Endothelial cell of umbilical vein (primary cell): ENCODE results near the gene TMEM170B. TPM values are rescaled to one million over a fixed set of nuclear protein-coding genes. Genes with fewer than 3 reads are reported as not detected.

Experiments
- BruUV-seq: library from RNA; stranded (reverse); fragments of 400-500 nt; replicated peaks from 2 replicates; lab custom pipeline; 2021; lab: Mats Ljungman, UMichigan
- CTCF ChIA-PET: fragments of 300-600, 350-600 bp; sonication (Branson Sonifier 250); formaldehyde crosslinking; loops from one replicate; lab custom pipeline; 2021; ENCODE audit warnings: antibody characterized with exemption, inconsistent platforms; lab: Charles Lee
- POLR2A ChIA-PET: fragments of 300-600, 350-600 bp; sonication (Branson Sonifier 250); formaldehyde crosslinking; loops from one replicate; lab custom pipeline; 2021; ENCODE audit warnings: antibody characterized with exemption, inconsistent platforms; lab: Charles Lee
- DNase-seq: peaks from one replicate; pipeline ENCODE4 v3.0.0-alpha.2; 2011; ENCODE audit warnings: low read depth, low spot score
- FAIRE-seq: peaks from 2 replicates; lab custom pipeline; 2011; peaks lifted over from hg19 to GRCh38; lab: Jason Lieb, UNC
- H2AFZ ChIP-seq: 2 replicates; pipeline ENCODE4 v1.6.0; 2012; ENCODE audit warnings: low read depth, low read length, control low read depth, inconsistent platforms
- H3K27ac ChIP-seq: 2 replicates; pipeline ENCODE4 v1.5.1; 2011; ENCODE audit warnings: low read depth, mild to moderate bottlenecking, control low read depth, low read length, moderate library complexity; ENCODE audit not compliant: insufficient read depth
- H3K27me3 ChIP-seq, 2 experiments: 2 replicates each; pipeline versions ENCODE4 v1.6.0 to v1.6.1; 2011; ENCODE audit warnings: low read length in 2 of 2, mixed read lengths in 1 of 2; ENCODE audit not compliant: control insufficient read depth in 2 of 2, insufficient read depth in 2 of 2
- H3K36me3 ChIP-seq, 2 experiments: 2 replicates in 1 of 2; 3 replicates in 1 of 2; pipeline ENCODE4 v1.5.1; 2011; ENCODE audit warnings: low read length in 2 of 2, mild to moderate bottlenecking in 1 of 2, moderate library complexity in 1 of 2; ENCODE audit not compliant: control insufficient read depth in 2 of 2, insufficient read depth in 2 of 2; ENCODE audit errors: extremely low read depth in 1 of 2
- H3K4me1 ChIP-seq: 3 replicates; pipeline ENCODE4 v1.5.1; 2011; ENCODE audit warnings: mild to moderate bottlenecking, low read length; ENCODE audit not compliant: control insufficient read depth, insufficient read depth; ENCODE audit errors: extremely low read depth
- H3K4me2 ChIP-seq: 2 replicates; pipeline ENCODE4 v1.6.1; 2011; ENCODE audit warnings: low read length, control low read depth, mixed read lengths; ENCODE audit not compliant: insufficient read depth
- H3K4me3 ChIP-seq, 3 experiments: fragments of 200-600 bp in 1 of 3; sonication (generic), shearing (Covaris generic) in 1 of 3; replicated peaks in 1 of 3; 2 replicates each; pipeline ENCODE4 v1.5.1; 2011 to 2016; ENCODE audit warnings: control low read depth in 3 of 3, low read length in 3 of 3, mild to moderate bottlenecking in 2 of 3, inconsistent platforms in 1 of 3, low read depth in 1 of 3, moderate library complexity in 1 of 3; ENCODE audit not compliant: insufficient read depth in 1 of 3
- H3K79me2 ChIP-seq: 2 replicates; pipeline ENCODE4 v1.6.0; 2012; ENCODE audit warnings: low read length, inconsistent platforms; ENCODE audit not compliant: control insufficient read depth, insufficient read depth
- H3K9ac ChIP-seq: replicated peaks from 2 replicates; pipeline ENCODE3; 2011; ENCODE audit warnings: low read length, control low read depth; ENCODE audit not compliant: insufficient read depth; ENCODE audit errors: extremely low read depth
- H3K9me1 ChIP-seq: replicated peaks from 3 replicates; pipeline ENCODE4 v1.6.0; 2011; ENCODE audit warnings: mild to moderate bottlenecking, low read length; ENCODE audit not compliant: control insufficient read depth, insufficient read depth; ENCODE audit errors: extremely low read depth
- H3K9me3 ChIP-seq: replicated peaks from 2 replicates; pipeline ENCODE4 v1.5.1; 2012; ENCODE audit warnings: low read length, inconsistent platforms; ENCODE audit not compliant: control insufficient read depth, insufficient read depth
- H4K20me1 ChIP-seq: replicated peaks from 2 replicates; pipeline ENCODE3; 2011; ENCODE audit warnings: mild to moderate bottlenecking, low read length; ENCODE audit not compliant: control insufficient read depth, insufficient read depth; ENCODE audit errors: extremely low read depth
- CTCF ChIP-seq, 2 donors: IDR thresholded peaks; 1 replicate in 1 of 2; 2 replicates in 1 of 2; pipeline ENCODE4 v1.5.1; 2011; ENCODE audit warnings: low read length in 2 of 2, mild to moderate bottlenecking in 2 of 2, moderate library complexity in 2 of 2, control low read depth in 1 of 2, inconsistent platforms in 1 of 2, low read depth in 1 of 2; ENCODE audit not compliant: insufficient read depth in 1 of 2; ENCODE audit errors: extremely low read depth in 1 of 2
- EZH2 ChIP-seq: IDR thresholded peaks from 2 replicates; pipeline ENCODE4 v1.6.1; 2012; ENCODE audit warnings: borderline replicate concordance, low read depth, mild to moderate bottlenecking, moderate library complexity, low read length, inconsistent platforms; ENCODE audit not compliant: severe bottlenecking
- FOS ChIP-seq: IDR thresholded peaks from 2 replicates; pipeline ENCODE4 v1.6.1; 2011; ENCODE audit warnings: mild to moderate bottlenecking, low read length, moderate library complexity, borderline replicate concordance; ENCODE audit not compliant: insufficient read depth
- GATA2 ChIP-seq: IDR thresholded peaks from 2 replicates; pipeline ENCODE4 v1.7.0; 2011; ENCODE audit warnings: low read depth, mild to moderate bottlenecking, moderate library complexity, mixed read lengths, low read length; ENCODE audit not compliant: insufficient read length, insufficient read depth
- JUN ChIP-seq: IDR thresholded peaks from 2 replicates; pipeline ENCODE4 v1.6.1; 2011; ENCODE audit warnings: borderline replicate concordance, low read depth; ENCODE audit not compliant: insufficient read length, insufficient read depth
- MAX ChIP-seq: IDR thresholded peaks from 2 replicates; pipeline ENCODE4 v1.6.1; 2011; ENCODE audit not compliant: insufficient read depth, insufficient read length
- MYC ChIP-seq: IDR thresholded peaks from one replicate; pipeline ENCODE4 v1.6.1; 2011; ENCODE audit warnings: mild to moderate bottlenecking, low read depth, low read length
- POLR2A ChIP-seq: IDR thresholded peaks from 2 replicates; pipeline ENCODE4 v1.6.1; 2012; ENCODE audit warnings: low read depth, mild to moderate bottlenecking, control low read depth, low read length
- POLR2AphosphoS5 ChIP-seq: IDR thresholded peaks from 2 replicates; pipeline ENCODE4 v1.6.1; 2012; ENCODE audit warnings: low read depth, mild to moderate bottlenecking, control low read depth, low read length, moderate library complexity; ENCODE audit not compliant: insufficient read depth
- dilution Hi-C: fragments of 300-500 bp; cut with MboI; formaldehyde crosslinking; loops from one replicate; pipeline ENCODE4 v1.15.0; 2019; ENCODE audit warnings: low sequenced_read_pairs; ENCODE audit not compliant: extremely low pct_ligation_motif_present
- intact Hi-C: fragments of 100-400 bp; cut with micrococcal nuclease; formaldehyde crosslinking; loops from one replicate; pipeline ENCODE4 v1.10.0; 2022
- polyA plus RNA-seq, 4 experiments: library from polyadenylated mRNA; depleted of rRNA in 3 of 4; stranded (reverse) in 3 of 4; unstranded in 1 of 4; fragments of >200 nt; gene quantifications; 2 replicates each; pipeline versions ENCODE4 v1.2.1 to v1.2.3, GENCODE V29; 2011 to 2012; ENCODE audit warnings: missing spikeins in 1 of 4
- total RNA-seq: library from RNA; stranded (reverse); gene quantifications from 2 replicates; pipeline ENCODE4 v1.2.3, GENCODE V29; 2021

TMEM170B gene
- total and polyA plus RNA-seq, 2 donors (not counting 3 experiments of a cell fraction or from before 2014, with no cell fraction given), result 1.1 to 4.2 TPM

- H3K9ac ChIP-seq, result peak overlapping the region; percentile 2
- H3K4me3 ChIP-seq, result no peak overlapping the region
- FAIRE-seq, result no peak
- H3K9me1 ChIP-seq, result no peaks in the 10 kb centered on the region
- no peak for TF ChIP-seq FOS
- no peak for TF ChIP-seq MYC
- TF ChIP-seq EZH2, result no peak
- no peak for TF ChIP-seq POLR2AphosphoS5
- no peak for TF ChIP-seq MAX
- no peak for TF ChIP-seq GATA2
- TF ChIP-seq POLR2A, result no peak
- TF ChIP-seq CTCF (IDR thresholded peaks at IDR 0.05; ENCODE audit: extremely low read depth in 1 of 2, insufficient read depth in 1 of 2, low read depth in 1 of 2, low read length in 2 of 2), result no peak
- no peak for TF ChIP-seq JUN
- H3K36me3 ChIP-seq, result no peaks in the 10 kb centered on the region
- peak overlapping the region; percentile 8 for H2AFZ ChIP-seq
- intact Hi-C loops (no loop called here), dilution Hi-C loops (loop anchor here (25.0 kb wide), 1 partner anchor 671 kb away; the partner anchor contains the start of gene EDN1)
- no peak overlapping the region for H3K4me2 ChIP-seq
- CTCF ChIA-PET, result interaction anchor here (0.8 to 8.7 kb wide), 5 partner anchors 9 to 674 kb away, joined by 3 to 102 read pairs (median 4); partner anchors contain the start of gene EDN1
- peak overlapping the region; percentile 100 for H3K27ac ChIP-seq
- no peaks in the 10 kb centered on the region for H3K9me3 ChIP-seq
- H3K4me1 ChIP-seq, result peaks cover 52% of the 10 kb centered on the region
- H4K20me1 ChIP-seq, result no peaks in the 10 kb centered on the region
- DNase-seq, result no peak
- H3K27me3 ChIP-seq, result no peaks in the 10 kb centered on the region
- peaks cover 3% of the 10 kb centered on the region for H3K79me2 ChIP-seq
- BruUV-seq, result no TSS peak
- POLR2A ChIA-PET, result interaction anchor here (0.7 to 8.7 kb wide), 4 partner anchors 9 to 674 kb away, joined by 3 to 210 read pairs (median 30); partner anchors contain the start of gene EDN1
These were observed 78.7 kb downstream of the TMEM170B start for GRCh38 chr6:11616200-11616611.
